HG03520 (cell line): ENCODE measurements around the gene ETS1.
"Not testable (repeated sequence)": the region's sequence is repeated elsewhere in the genome, so short reads cannot be mapped to it uniquely, and the experiment has no call there.

Source experiments
- ATAC-seq: cut with Tn5 transposase; IDR thresholded peaks from one replicate; pipeline ENCODE4 v1.9.1; 2021; ENCODE audit warnings: mild to moderate bottlenecking, moderate library complexity; ENCODE audit not compliant: unreplicated experiment

ETS1 gene

GRCh38 chr11:128448981-128449713 is 138.2 kb downstream of the ETS1 start:
- ATAC-seq, result no peak

- no peak for ATAC-seq
Observed at GRCh38 chr11:128448200-128448886, 139.0 kb downstream of the ETS1 start.

- ATAC-seq, result no peak
Observed at GRCh38 chr11:128447233-128447632, 140.1 kb downstream of the ETS1 start.

- ATAC-seq, result not testable (repeated sequence)
Observed at GRCh38 chr11:128445921-128446320, 141.4 kb downstream of the ETS1 start.

- ATAC-seq, result no peak
Observed at GRCh38 chr11:128437136-128437535, 150.2 kb downstream of the ETS1 start.

GRCh38 chr11:128434818-128435217 is 152.5 kb downstream of the ETS1 start:
- ATAC-seq, result no peak

GRCh38 chr11:128434411-128434810 is 152.9 kb downstream of the ETS1 start:
- ATAC-seq, result no peak

GRCh38 chr11:128432926-128433325 is 154.4 kb downstream of the ETS1 start:
- no peak for ATAC-seq

GRCh38 chr11:128431931-128432330 is 155.4 kb downstream of the ETS1 start:
- no peak for ATAC-seq

- ATAC-seq, result no peak
Observed at GRCh38 chr11:128428935-128429334, 158.4 kb downstream of the ETS1 start.

GRCh38 chr11:128424851-128425285 is 162.5 kb downstream of the ETS1 start:
- no peak for ATAC-seq

GRCh38 chr11:128424271-128424711 is 163.1 kb downstream of the ETS1 start:
- no peak for ATAC-seq

- ATAC-seq, result peak; percentile 59
Observed at GRCh38 chr11:128422576-128423370, 164.6 kb downstream of the ETS1 start.

GRCh38 chr11:128421577-128422330 is 165.6 kb downstream of the ETS1 start:
- ATAC-seq, result no peak

GRCh38 chr11:128420951-128421350 is 166.4 kb downstream of the ETS1 start:
- ATAC-seq, result no peak

- no peak for ATAC-seq
Observed at GRCh38 chr11:128420265-128420664, 167.1 kb downstream of the ETS1 start.

GRCh38 chr11:128419012-128419767 is 168.2 kb downstream of the ETS1 start:
- no peak for ATAC-seq

- no peak for ATAC-seq
Observed at GRCh38 chr11:128417607-128418324, 169.6 kb downstream of the ETS1 start.

GRCh38 chr11:128416976-128417375 is 170.4 kb downstream of the ETS1 start:
- ATAC-seq, result no peak
